Activated CD4-positive, alpha-beta memory T cell treated with anti-CD3 and anti-CD28 coated beads, Interleukin-2, amount 10 ng/mL, durations not matched to agents 7 days and 5 days (primary cell): ENCODE measurements around the gene NID2. TPM values are rescaled to one million over a fixed set of nuclear protein-coding genes. Genes with fewer than 3 reads are reported as not detected.

Source experiments
- CTCF ChIA-PET: fragments of 350-600 bp; sonication (Branson Sonifier 250); formaldehyde crosslinking; loops from one replicate; lab custom pipeline; 2021; ENCODE audit warnings: antibody characterized with exemption, inconsistent platforms; lab: Charles Lee
- POLR2A ChIA-PET: fragments of 350-600 bp; sonication (Branson Sonifier 250); formaldehyde crosslinking; loops from one replicate; lab custom pipeline; 2021; ENCODE audit warnings: antibody characterized with exemption; lab: Charles Lee
- DNase-seq: peaks from one replicate; pipeline ENCODE4 v3.0.0-alpha.2; 2020
- H3K27ac Mint-ChIP-seq: one replicate; pipeline ENCODE4 v1.8.0; 2021; ENCODE audit warnings: mild to moderate bottlenecking, mixed read lengths
- H3K27me3 Mint-ChIP-seq: one replicate; pipeline ENCODE4 v1.8.0; 2021; ENCODE audit warnings: mixed read lengths
- H3K36me3 Mint-ChIP-seq: one replicate; pipeline ENCODE4 v1.8.0; 2021; ENCODE audit warnings: low read depth, mixed read lengths
- H3K4me1 Mint-ChIP-seq: one replicate; pipeline ENCODE4 v1.8.0; 2021; ENCODE audit warnings: mixed read lengths
- H3K4me3 Mint-ChIP-seq: one replicate; pipeline ENCODE4 v1.8.0; 2021; ENCODE audit warnings: mild to moderate bottlenecking, mixed read lengths
- H3K9me3 Mint-ChIP-seq: one replicate; pipeline ENCODE4 v1.8.0; 2021; ENCODE audit warnings: mixed read lengths
- total RNA-seq, 2 experiments: library from RNA; stranded (reverse); gene quantifications; one replicate each; pipeline ENCODE4 v1.2.3, GENCODE V29; 2021

The NID2 gene
- total RNA-seq, 2 experiments from 2014 or later = 0.15 to 0.18 TPM

DNA sequence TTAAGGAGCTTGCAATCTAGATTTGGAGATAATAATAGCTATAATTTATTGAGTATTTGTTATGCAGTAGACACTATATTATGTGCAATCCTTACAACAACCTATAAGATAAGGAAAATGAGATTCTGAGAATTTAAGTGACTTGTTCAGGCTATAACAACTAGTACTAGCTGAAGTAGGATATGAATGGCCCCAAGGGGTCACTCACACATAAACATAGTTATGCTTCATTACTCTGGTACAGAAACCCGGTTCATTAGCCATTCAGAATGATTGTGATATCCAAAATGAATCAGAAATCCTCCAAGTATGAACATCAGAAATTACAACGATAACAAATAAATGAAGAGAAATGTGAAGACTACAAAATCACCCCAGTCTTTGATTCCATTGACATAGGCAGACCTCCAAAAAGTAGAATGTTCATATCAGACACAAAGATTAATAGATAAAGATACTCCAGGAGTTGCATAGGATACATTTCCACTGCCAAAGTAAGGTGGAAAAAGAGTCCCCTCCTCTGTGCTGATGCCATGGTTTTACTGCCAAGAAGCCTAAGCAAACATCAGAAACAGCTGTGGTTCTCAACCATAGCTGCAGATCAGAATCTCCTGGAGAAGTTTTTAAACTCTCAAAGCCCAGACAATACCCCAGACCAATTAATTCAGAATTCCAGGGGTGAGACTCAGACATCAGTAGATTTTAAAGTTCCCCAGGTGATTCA lies 8.6 kb upstream of the NID2 start:
- H3K9me3 Mint-ChIP-seq = peaks cover 4% of the 10 kb centered on the region
- peaks cover 3% of the 10 kb centered on the region for H3K4me1 Mint-ChIP-seq
- H3K27me3 Mint-ChIP-seq = peaks cover 24% of the 10 kb centered on the region
- no peak overlapping the region for H3K27ac Mint-ChIP-seq
- no peaks in the 10 kb centered on the region for H3K36me3 Mint-ChIP-seq
- no peak for DNase-seq
- CTCF ChIA-PET = interaction anchor here (0.6 kb wide), 1 partner anchor 31 kb away, joined by 3 read pairs; no protein-coding TSS in a partner anchor
- POLR2A ChIA-PET = no interaction called here
- H3K4me3 Mint-ChIP-seq = no peak overlapping the region

- Mint-ChIP-seq H3K27ac (no peak overlapping the region), H3K9me3 (peaks cover 4% of the 10 kb centered on the region), H3K4me3 (no peak overlapping the region), H3K36me3 (no peaks in the 10 kb centered on the region), H3K4me1 (peaks cover 4% of the 10 kb centered on the region), H3K27me3 (peaks cover 29% of the 10 kb centered on the region)
- no peak for DNase-seq
- ChIA-PET POLR2A (no interaction called here), CTCF (no interaction called here)
Measured at GRCh38 chr14:52076334-52076733, 7.5 kb upstream of the NID2 start.

GRCh38 chr14:52075371-52075770 lies 6.5 kb upstream of the NID2 start:
- CTCF ChIA-PET = no interaction called here
- Mint-ChIP-seq H3K4me3 (no peak overlapping the region), H3K9me3 (peaks cover 4% of the 10 kb centered on the region), H3K27ac (no peak overlapping the region), H3K27me3 (peaks cover 32% of the 10 kb centered on the region), H3K4me1 (peaks cover 4% of the 10 kb centered on the region), H3K36me3 (no peaks in the 10 kb centered on the region)
- POLR2A ChIA-PET = no interaction called here
- DNase-seq = no peak

GRCh38 chr14:52073251-52073650 lies 4.4 kb upstream of the NID2 start:
- Mint-ChIP-seq H3K9me3 (peaks cover 4% of the 10 kb centered on the region), H3K27me3 (peaks cover 35% of the 10 kb centered on the region), H3K4me3 (no peak overlapping the region), H3K27ac (no peak overlapping the region), H3K4me1 (peaks cover 15% of the 10 kb centered on the region), H3K36me3 (no peaks in the 10 kb centered on the region)
- DNase-seq = no peak
- POLR2A ChIA-PET = interaction anchor here (0.6 kb wide), 1 partner anchor 44 kb away, joined by 3 read pairs; no protein-coding TSS in a partner anchor
- CTCF ChIA-PET = no interaction called here

- POLR2A ChIA-PET = no interaction called here
- DNase-seq = no peak
- CTCF ChIA-PET = interaction anchor here (0.8 kb wide), 1 partner anchor 13 kb away, joined by 3 read pairs; no protein-coding TSS in a partner anchor
- Mint-ChIP-seq H3K9me3 (peaks cover 4% of the 10 kb centered on the region), H3K27ac (no peak overlapping the region), H3K36me3 (no peaks in the 10 kb centered on the region), H3K27me3 (peaks cover 45% of the 10 kb centered on the region), H3K4me3 (no peak overlapping the region), H3K4me1 (peaks cover 22% of the 10 kb centered on the region)
Measured at GRCh38 chr14:52072266-52072780, 3.5 kb upstream of the NID2 start.

GRCh38 chr14:52071675-52072074 lies 2.8 kb upstream of the NID2 start:
- CTCF ChIA-PET = interaction anchor here (0.8 kb wide), 1 partner anchor 14 kb away, joined by 3 read pairs; no protein-coding TSS in a partner anchor
- POLR2A ChIA-PET = no interaction called here
- H3K27ac Mint-ChIP-seq = no peak overlapping the region
- no peak overlapping the region for H3K4me3 Mint-ChIP-seq
- H3K27me3 Mint-ChIP-seq = peaks cover 49% of the 10 kb centered on the region
- H3K4me1 Mint-ChIP-seq = peaks cover 22% of the 10 kb centered on the region
- H3K9me3 Mint-ChIP-seq = peaks cover 4% of the 10 kb centered on the region
- H3K36me3 Mint-ChIP-seq = no peaks in the 10 kb centered on the region
- no peak for DNase-seq

GRCh38 chr14:52070051-52070431 lies 1.2 kb upstream of the NID2 start:
- ChIA-PET CTCF (no interaction called here), POLR2A (interaction anchor here (1.6 kb wide), 1 partner anchor 16 kb away, joined by 3 read pairs; no protein-coding TSS in a partner anchor)
- H3K4me3 Mint-ChIP-seq = no peak overlapping the region

GRCh38 chr14:52069307-52070050 lies 620 bp upstream of the NID2 start:
- no peak overlapping the region for H3K4me3 Mint-ChIP-seq
- peaks cover 2% of the 10 kb centered on the region for H3K9me3 Mint-ChIP-seq
- no peak for DNase-seq
- H3K36me3 Mint-ChIP-seq = no peaks in the 10 kb centered on the region
- CTCF ChIA-PET = interaction anchor here (0.5 to 1.3 kb wide), 3 partner anchors 26 to 201 kb away, joined by 3 read pairs; no protein-coding TSS in a partner anchor
- H3K27ac Mint-ChIP-seq = no peak overlapping the region
- POLR2A ChIA-PET = interaction anchor here (0.8 to 1.6 kb wide), 3 partner anchors 15 to 196 kb away, joined by 3 to 4 read pairs (median 3); no protein-coding TSS in a partner anchor
- H3K4me1 Mint-ChIP-seq = peaks cover 22% of the 10 kb centered on the region
- peaks cover 62% of the 10 kb centered on the region for H3K27me3 Mint-ChIP-seq

More at GRCh38 chr14:52070051-52070431, 1.2 kb upstream of the NID2 start:
- peaks cover 56% of the 10 kb centered on the region for H3K27me3 Mint-ChIP-seq
- H3K27ac Mint-ChIP-seq = no peak overlapping the region
- H3K4me1 Mint-ChIP-seq = peaks cover 22% of the 10 kb centered on the region
- H3K36me3 Mint-ChIP-seq = no peaks in the 10 kb centered on the region
- H3K9me3 Mint-ChIP-seq = peaks cover 4% of the 10 kb centered on the region
- no peak for DNase-seq

GRCh38 chr14:52067873-52068614 lies 815 bp downstream of the NID2 start:
- ChIA-PET CTCF (interaction anchor here (1.0 to 1.3 kb wide), 2 partner anchors 25 to 202 kb away, joined by 3 read pairs; no protein-coding TSS in a partner anchor), POLR2A (interaction anchor here (1.2 to 1.4 kb wide), 2 partner anchors 43 to 484 kb away, joined by 4 read pairs; partner anchors contain the start of genes GPR137C and TXNDC16)
- Mint-ChIP-seq H3K36me3 (no peaks in the 10 kb centered on the region), H3K4me1 (peaks cover 19% of the 10 kb centered on the region), H3K9me3 (no peaks in the 10 kb centered on the region), H3K27me3 (peaks cover 66% of the 10 kb centered on the region), H3K4me3 (peak overlapping the region; percentile 54), H3K27ac (no peak overlapping the region)
- DNase-seq = peak; percentile 19

DNA sequence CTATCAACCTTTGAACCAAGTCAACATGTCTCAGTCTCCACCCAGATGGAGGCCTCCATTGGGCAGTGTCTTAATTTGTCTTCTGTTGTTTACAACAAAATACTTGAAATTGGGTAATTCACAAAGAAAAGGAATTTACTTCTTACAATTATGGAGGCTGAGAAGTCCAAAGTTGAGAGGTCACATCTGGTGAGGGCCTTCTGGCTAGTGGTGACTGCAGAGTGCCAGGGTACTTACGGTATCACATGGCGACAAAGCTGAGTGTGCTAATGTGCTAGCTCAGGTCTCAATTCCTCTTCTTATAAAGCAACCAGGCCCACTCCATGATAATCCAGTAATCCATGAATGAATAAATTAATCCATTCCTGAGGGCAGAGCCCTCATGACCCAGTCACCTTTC lies 4.7 kb downstream of the NID2 start:
- H3K4me1 Mint-ChIP-seq = peaks cover 12% of the 10 kb centered on the region
- no peak overlapping the region for H3K27ac Mint-ChIP-seq
- H3K36me3 Mint-ChIP-seq = no peaks in the 10 kb centered on the region
- H3K27me3 Mint-ChIP-seq = peaks cover 56% of the 10 kb centered on the region
- no peak for DNase-seq
- no peak overlapping the region for H3K4me3 Mint-ChIP-seq
- no peaks in the 10 kb centered on the region for H3K9me3 Mint-ChIP-seq
- ChIA-PET POLR2A (no interaction called here), CTCF (no interaction called here)

- H3K27ac Mint-ChIP-seq = no peak overlapping the region
- CTCF ChIA-PET = interaction anchor here (1.1 kb wide), 1 partner anchor 67 kb away, joined by 3 read pairs; no protein-coding TSS in a partner anchor
Measured at GRCh38 chr14:52063052-52063462, 5.8 kb downstream of the NID2 start.

DNA sequence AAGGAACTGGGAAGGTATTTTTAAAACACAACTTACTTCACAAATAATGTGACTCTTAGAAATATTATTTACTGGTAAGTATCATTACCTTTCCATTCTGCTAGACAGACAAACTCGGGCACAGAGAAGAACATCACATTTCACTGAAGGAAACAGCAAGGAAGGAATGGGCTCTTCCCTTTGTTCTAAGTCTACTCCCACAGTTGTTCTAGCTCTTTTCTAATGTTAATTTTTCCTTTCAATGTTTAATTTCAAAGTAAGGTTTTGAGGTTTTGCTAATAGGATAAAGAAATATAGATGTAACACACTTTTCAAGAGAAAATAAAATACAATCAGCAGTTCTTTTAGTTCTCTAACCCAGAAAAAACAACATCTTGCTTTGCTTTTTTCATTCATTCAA lies 7.0 kb downstream of the NID2 start:
- no peak for DNase-seq
- Mint-ChIP-seq H3K9me3 (no peaks in the 10 kb centered on the region), H3K4me1 (no peaks in the 10 kb centered on the region), H3K27me3 (peaks cover 48% of the 10 kb centered on the region), H3K4me3 (no peak overlapping the region), H3K36me3 (no peaks in the 10 kb centered on the region), H3K27ac (no peak overlapping the region)
- POLR2A ChIA-PET = no interaction called here
- CTCF ChIA-PET = no interaction called here

More at GRCh38 chr14:52063052-52063462, 5.8 kb downstream of the NID2 start:
- no peaks in the 10 kb centered on the region for H3K36me3 Mint-ChIP-seq
- no peak overlapping the region for H3K4me3 Mint-ChIP-seq
- no peak for DNase-seq
- peaks cover 57% of the 10 kb centered on the region for H3K27me3 Mint-ChIP-seq
- POLR2A ChIA-PET = no interaction called here
- H3K4me1 Mint-ChIP-seq = peaks cover 7% of the 10 kb centered on the region
- H3K9me3 Mint-ChIP-seq = no peaks in the 10 kb centered on the region
